SH-SY5Y (cell line): ENCODE data around the gene ADRA2C.

Experiments used
- GATA2 ChIP-seq: IDR thresholded peaks from 2 replicates; pipeline ENCODE4 v1.6.1; 2011; ENCODE audit warnings: mild to moderate bottlenecking, low read depth, low read length
- GATA3 ChIP-seq: IDR thresholded peaks from 2 replicates; pipeline ENCODE4 v1.6.1; 2011; ENCODE audit warnings: low read depth, mild to moderate bottlenecking, low read length, moderate library complexity

The ADRA2C gene

GRCh38 chr4:3802571-3803474, 36.6 kb downstream of the ADRA2C start:
- TF ChIP-seq GATA3 (no peak), GATA2 (no peak)

DNA sequence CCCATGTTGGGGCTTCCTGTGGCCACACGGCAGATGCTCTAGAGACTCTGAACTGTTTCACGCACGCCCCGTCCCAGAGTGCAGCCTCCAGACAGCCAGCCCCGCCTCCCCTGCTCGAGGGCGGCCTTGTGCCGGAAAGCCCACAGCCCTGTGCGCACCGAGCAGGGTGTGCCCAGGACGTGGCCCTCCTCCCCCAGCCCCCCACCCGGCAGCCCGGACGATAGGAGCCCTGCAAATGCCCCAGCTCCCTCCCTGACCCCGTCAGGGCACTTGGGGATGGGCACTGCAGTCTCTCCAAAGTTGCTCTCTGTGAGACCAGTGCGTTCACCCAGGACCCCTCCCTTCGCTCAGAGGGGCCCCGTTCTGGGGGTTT, 37.3 kb downstream of the ADRA2C start:
- TF ChIP-seq GATA2 (no peak), GATA3 (no peak)

GRCh38 chr4:3803946-3804345, 37.8 kb downstream of the ADRA2C start:
- no peak for TF ChIP-seq GATA3
- no peak for TF ChIP-seq GATA2

GRCh38 chr4:3805026-3805425, 38.8 kb downstream of the ADRA2C start:
- TF ChIP-seq GATA3 (no peak), GATA2 (no peak)

- TF ChIP-seq GATA3: no peak
- no peak for TF ChIP-seq GATA2
Observed at GRCh38 chr4:3805731-3806130, 39.5 kb downstream of the ADRA2C start.

DNA sequence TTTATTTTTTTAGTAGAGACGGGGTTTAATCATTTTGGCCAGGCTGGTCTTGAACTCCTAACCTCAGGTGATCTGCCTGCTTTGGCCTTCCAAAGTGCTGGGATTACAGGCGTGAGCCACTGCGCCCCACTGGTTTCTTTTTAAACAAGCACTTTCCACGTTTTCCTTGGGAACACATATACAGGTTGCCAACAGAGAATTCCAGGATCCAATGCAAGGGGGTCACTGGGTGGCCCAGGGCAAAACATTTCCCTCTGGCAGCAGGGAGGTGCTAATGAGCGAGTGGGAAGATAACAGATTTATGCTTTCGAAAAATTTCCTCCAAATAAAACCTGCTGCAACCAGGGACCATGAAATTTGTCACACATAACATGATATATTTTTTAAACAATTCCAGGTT, 41.1 kb downstream of the ADRA2C start:
- TF ChIP-seq GATA3 (no peak), GATA2 (no peak)

GRCh38 chr4:3807822-3808496, 41.8 kb downstream of the ADRA2C start:
- no peak for TF ChIP-seq GATA2
- no peak for TF ChIP-seq GATA3

DNA sequence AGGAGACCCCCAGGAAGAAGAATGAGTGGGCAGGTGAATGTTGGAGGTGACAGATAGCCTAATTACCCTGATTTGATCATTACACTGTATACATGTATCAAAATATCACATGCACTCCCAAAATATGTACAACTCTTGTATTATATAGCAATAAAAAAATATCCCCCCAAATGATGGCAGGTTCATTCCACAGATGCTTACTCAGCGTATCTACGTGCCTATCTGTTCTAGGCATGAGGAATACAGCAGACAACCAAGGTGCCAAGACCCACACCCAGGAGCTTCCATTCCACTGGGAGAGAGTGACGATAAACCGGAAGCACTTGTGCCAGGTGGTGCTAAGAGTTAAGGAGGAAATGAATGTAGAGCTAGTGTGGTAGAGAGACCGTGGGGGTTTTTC, 42.4 kb downstream of the ADRA2C start:
- no peak for TF ChIP-seq GATA2
- no peak for TF ChIP-seq GATA3

- TF ChIP-seq GATA3: no peak
- no peak for TF ChIP-seq GATA2
Observed at GRCh38 chr4:3809028-3809427, 42.8 kb downstream of the ADRA2C start.

DNA sequence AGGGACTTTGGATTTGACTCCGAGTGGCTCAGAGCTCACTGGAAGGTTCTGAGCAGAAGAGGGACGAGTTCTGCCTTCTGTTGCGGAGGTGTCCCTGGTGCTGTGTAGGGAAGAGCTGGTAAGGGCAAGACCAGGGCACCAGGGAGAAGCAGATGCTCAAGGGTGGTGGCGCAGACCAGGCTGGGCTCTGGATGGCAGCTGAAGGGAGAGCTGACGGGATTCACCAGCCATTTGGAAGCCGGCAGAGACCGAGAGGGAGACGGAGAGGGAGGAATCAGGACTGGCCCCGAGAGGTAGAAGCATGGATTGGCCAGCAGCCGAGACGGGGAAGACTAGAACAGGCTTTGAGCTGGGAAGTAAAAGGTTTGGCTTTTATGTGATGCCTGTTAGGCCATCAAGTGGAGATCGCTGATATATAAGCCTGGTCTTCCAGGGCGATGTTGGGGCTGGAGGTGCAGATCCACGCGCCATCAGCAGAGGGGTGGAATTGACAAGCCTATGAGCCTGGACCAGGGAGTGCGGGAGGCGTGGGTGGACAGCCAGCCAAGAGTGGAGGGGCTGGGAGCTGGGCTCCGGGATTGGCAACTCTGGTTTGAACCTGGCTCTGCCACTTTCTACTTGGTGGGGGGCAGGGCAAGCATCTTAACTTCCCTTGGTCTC, 43.4 kb downstream of the ADRA2C start:
- TF ChIP-seq GATA2: no peak
- no peak for TF ChIP-seq GATA3

DNA sequence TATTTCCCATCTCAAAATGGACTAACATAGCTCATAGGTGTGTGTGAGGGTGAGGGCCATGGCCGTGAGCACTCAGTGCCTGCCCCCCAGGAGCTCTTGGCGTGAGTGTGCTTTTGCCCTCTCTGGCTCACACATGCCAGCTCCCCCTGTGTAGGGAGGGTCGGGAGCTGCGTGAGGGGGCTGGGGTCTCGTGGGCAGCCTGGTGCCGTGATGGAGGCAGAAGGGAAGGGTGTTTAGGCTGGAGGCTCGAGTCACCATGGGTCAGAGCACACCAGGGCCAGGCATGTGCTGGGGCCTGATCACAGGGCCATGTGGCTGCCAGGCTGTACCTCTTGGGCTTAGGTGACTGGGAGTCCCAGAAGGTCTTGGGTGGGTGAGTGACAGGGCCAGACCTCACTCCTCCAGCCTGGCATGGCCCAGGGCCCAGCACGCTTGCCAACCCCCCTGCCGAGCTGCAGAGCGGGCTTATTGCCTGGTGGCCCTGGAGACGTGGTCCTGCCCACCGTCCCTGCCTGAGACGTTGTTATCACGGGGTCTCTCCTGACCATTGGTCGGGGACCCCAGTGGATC, 44.0 kb downstream of the ADRA2C start:
- no peak for TF ChIP-seq GATA2
- TF ChIP-seq GATA3: no peak

DNA sequence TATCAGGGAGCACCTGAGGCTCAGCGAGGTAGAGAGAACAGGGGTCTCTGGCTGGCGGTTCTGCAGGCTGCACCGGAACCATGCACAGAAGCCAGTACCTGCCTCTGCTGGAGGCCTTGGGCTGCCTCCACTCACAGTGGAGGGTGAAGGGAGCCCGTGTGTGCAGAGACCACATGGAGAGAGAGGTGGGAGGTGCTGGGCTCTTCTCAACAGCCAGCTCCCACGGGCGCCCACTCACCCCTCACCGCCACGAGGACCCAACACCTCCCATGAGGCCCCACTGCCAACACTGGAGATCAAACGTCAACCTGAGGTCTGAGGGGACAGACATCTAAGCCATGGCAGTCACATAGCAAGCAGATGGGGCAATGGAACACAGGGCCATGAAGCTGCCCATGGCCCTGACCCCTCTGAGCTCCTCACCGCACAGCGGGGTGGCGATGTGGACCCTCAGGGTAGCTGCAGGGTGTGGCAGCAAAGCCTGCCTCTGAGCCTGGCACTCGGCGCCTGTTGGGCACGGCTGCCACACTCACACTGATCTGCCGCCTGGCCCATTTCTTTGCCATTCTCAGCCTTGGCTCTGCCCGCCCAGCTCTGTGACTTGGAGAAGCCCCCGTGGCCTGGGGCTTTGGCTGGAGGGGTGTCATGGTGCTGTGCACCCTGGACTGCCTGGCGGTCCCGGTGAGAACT, 44.8 kb downstream of the ADRA2C start:
- TF ChIP-seq GATA2: no peak
- no peak for TF ChIP-seq GATA3

- TF ChIP-seq GATA2: no peak
- no peak for TF ChIP-seq GATA3
Observed at GRCh38 chr4:3811621-3812020, 45.4 kb downstream of the ADRA2C start.

DNA sequence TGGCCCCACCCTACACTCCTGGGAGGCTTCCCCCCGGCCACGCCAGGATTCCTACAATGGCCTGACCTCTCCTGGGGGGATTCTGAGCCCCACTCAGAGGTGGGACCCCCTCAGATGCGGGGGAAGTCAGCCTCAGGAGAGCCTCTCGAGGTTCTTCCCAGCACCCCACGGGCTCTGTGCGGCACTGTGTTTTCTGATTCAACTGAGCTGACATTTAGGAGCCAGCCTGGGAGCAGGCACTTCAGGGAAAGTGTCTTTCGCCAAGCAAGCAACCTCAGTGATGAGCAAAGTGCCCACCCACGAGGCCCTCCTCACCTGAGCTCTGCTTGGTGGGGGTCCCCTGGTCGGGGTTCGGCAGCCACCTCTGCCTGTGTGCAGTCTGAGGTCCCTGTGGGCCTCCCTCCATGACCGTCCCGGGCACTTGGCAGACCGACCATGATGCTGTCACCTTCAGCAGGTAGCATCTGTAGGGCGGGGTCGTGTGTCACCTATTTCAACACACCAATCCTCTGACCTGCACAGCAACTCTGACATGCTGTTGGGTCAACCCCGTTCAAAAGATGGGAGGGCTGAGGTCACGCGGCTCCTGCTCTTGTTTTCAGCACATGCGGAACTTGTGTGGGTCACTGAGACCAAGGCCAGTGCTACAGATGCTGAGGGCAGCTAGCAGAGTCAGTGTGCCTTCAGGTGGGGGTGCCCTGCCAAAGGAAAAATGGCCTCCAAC, 46.2 kb downstream of the ADRA2C start:
- TF ChIP-seq GATA3: no peak
- TF ChIP-seq GATA2: no peak
